Measurements from ENCODE around the gene ZFP64.

DNA sequence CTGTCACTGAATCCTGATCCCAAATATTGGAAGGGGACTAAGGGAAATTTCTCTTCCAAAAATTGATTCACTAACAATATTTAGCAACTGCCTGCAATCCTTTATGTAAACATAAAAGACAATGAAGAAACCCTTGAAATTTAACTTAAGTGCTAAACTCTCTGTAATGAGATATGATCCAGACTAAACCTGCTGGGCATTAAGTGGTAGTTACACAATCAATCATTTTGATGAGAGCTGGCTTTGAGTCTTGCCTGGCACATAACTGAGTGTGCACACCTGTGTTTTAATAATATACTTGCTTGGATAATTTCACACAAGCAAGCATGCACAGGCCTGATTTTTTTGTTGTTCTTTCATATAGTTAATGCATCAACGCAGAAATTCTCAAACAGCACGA is 9.8 kb upstream of the ZFP64 start:
- no peak for TF ChIP-seq POLR2A (IDR thresholded peaks at IDR 0.05)
- TF ChIP-seq, protein P1, sequence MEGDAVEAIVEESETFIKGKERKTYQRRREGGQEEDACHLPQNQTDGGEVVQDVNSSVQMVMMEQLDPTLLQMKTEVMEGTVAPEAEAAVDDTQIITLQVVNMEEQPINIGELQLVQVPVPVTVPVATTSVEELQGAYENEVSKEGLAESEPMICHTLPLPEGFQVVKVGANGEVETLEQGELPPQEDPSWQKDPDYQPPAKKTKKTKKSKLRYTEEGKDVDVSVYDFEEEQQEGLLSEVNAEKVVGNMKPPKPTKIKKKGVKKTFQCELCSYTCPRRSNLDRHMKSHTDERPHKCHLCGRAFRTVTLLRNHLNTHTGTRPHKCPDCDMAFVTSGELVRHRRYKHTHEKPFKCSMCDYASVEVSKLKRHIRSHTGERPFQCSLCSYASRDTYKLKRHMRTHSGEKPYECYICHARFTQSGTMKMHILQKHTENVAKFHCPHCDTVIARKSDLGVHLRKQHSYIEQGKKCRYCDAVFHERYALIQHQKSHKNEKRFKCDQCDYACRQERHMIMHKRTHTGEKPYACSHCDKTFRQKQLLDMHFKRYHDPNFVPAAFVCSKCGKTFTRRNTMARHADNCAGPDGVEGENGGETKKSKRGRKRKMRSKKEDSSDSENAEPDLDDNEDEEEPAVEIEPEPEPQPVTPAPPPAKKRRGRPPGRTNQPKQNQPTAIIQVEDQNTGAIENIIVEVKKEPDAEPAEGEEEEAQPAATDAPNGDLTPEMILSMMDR (IDR thresholded peaks at IDR 0.05) = no peak
